K562 (cell line): Measurements from ENCODE around the gene ALDH5A1. TPM values are rescaled to one million over a fixed set of nuclear protein-coding genes. Genes with fewer than 3 reads are reported as not detected.

Experiments used
- ATAC-seq: fragments of 200-7000 bp; cut with Tn5 transposase; 3 replicates; pipeline ENCODE4 v1.9.1; 2020; ENCODE audit warnings: moderate library complexity
- BruUV-seq: library from RNA; stranded (reverse); fragments of 400-500 nt; replicated peaks from 2 replicates; lab custom pipeline; 2021; lab: Mats Ljungman, UMichigan
- CTCF ChIA-PET: fragments of 300-600 bp; formaldehyde crosslinking; extraction: SDS; loops from one replicate; lab custom pipeline; 2021; ENCODE audit warnings: low intra/inter-chr PET ratio; lab: Yijun Ruan, JAX
- POLR2A ChIA-PET: fragments of 300-600, 350-650 bp; sonication (Branson Sonifier 250); formaldehyde crosslinking; extraction: SDS; loops from one replicate; lab custom pipeline; 2021; ENCODE audit warnings: antibody characterized with exemption, inconsistent platforms; lab: Yijun Ruan, JAX
- DNase-seq, 4 experiments: peaks; one replicate each; pipeline versions ENCODE4 v3.0.0 to v3.0.0-alpha.2; 2011 to 2018; ENCODE audit warnings: low spot score in 3 of 4, mixed read lengths in 3 of 4; ENCODE audit errors: extremely low read depth in 1 of 4
- FAIRE-seq: peaks from 2 replicates; lab custom pipeline; 2011; peaks lifted over from hg19 to GRCh38; lab: Jason Lieb, UNC
- H2AFZ ChIP-seq: 2 replicates; pipeline ENCODE4 v1.6.0; 2011; ENCODE audit warnings: low read depth, low read length, control low read depth, inconsistent platforms
- H3K27ac ChIP-seq: fragments of 200-600 bp; 3 replicates; pipeline ENCODE4 v1.8.0; 2011; ENCODE audit warnings: low read depth, mild to moderate bottlenecking, control low read depth, inconsistent platforms, low read length, moderate library complexity, mixed read lengths; ENCODE audit errors: extremely low read depth
- H3K27me3 ChIP-seq, 2 experiments: fragments of 300-600 bp in 1 of 2; 2 replicates in 1 of 2; 3 replicates in 1 of 2; pipeline versions ENCODE4 v1.6.0 to v1.8.0; 2011; ENCODE audit warnings: inconsistent platforms in 2 of 2, low read length in 2 of 2, mild to moderate bottlenecking in 1 of 2, mixed read lengths in 1 of 2, moderate library complexity in 1 of 2; ENCODE audit not compliant: control insufficient read depth in 2 of 2, insufficient read depth in 2 of 2
- H3K36me3 ChIP-seq: fragments of 300-600 bp; 3 replicates; pipeline ENCODE4 v1.8.0; 2011; ENCODE audit warnings: mild to moderate bottlenecking, low read length, inconsistent platforms; ENCODE audit not compliant: control insufficient read depth, insufficient read depth
- H3K4me1 ChIP-seq, 2 experiments: fragments of 200-600 bp in 1 of 2; replicated peaks in 1 of 2; 2 replicates in 1 of 2; 3 replicates in 1 of 2; pipeline versions ENCODE4 v1.5.1 to v1.8.0; 2011; ENCODE audit warnings: inconsistent platforms in 2 of 2, low read length in 2 of 2, mild to moderate bottlenecking in 1 of 2, mixed read lengths in 1 of 2, moderate library complexity in 1 of 2; ENCODE audit not compliant: control insufficient read depth in 2 of 2, insufficient read depth in 2 of 2
- H3K4me2 ChIP-seq: 2 replicates; pipeline ENCODE4 v1.6.1; 2011; ENCODE audit warnings: low read length, control low read depth, inconsistent platforms, mixed read lengths; ENCODE audit not compliant: insufficient read depth
- H3K4me3 ChIP-seq: fragments of 200-600 bp; sonication (generic), shearing (Covaris generic); 2 replicates; pipeline ENCODE4 v1.5.1; 2016; ENCODE audit warnings: control low read depth, inconsistent platforms
- H3K79me2 ChIP-seq: fragments of 200-600 bp; 3 replicates; pipeline ENCODE4 v1.8.0; 2011; ENCODE audit warnings: low read length, inconsistent platforms; ENCODE audit not compliant: control insufficient read depth, insufficient read depth
- H3K9ac ChIP-seq, 2 experiments: 2 replicates each; pipeline versions ENCODE4 v1.6.0 to v1.6.1; 2011; ENCODE audit warnings: low read depth in 2 of 2, low read length in 2 of 2, control low read depth in 1 of 2, inconsistent platforms in 1 of 2, mild to moderate bottlenecking in 1 of 2, mixed read lengths in 1 of 2; ENCODE audit not compliant: insufficient read depth in 1 of 2
- H3K9me1 ChIP-seq: one replicate; pipeline ENCODE4 v1.6.0; 2011; ENCODE audit warnings: inconsistent platforms, mild to moderate bottlenecking, low read length, moderate library complexity; ENCODE audit not compliant: control insufficient read depth, insufficient read depth
- H3K9me3 ChIP-seq: replicated peaks from 2 replicates; pipeline ENCODE4 v1.5.1; 2011; ENCODE audit warnings: low read depth, low read length, inconsistent platforms; ENCODE audit not compliant: control insufficient read depth, insufficient read depth
- H4K20me1 ChIP-seq: replicated peaks from 2 replicates; pipeline ENCODE4 v1.6.1; 2011; ENCODE audit warnings: low read length, inconsistent platforms, mixed read lengths; ENCODE audit not compliant: control insufficient read depth, insufficient read depth
- MEIS2 ChIP-seq: fragments of 450-650 bp; IDR thresholded peaks from 2 replicates; pipeline ENCODE4 v1.6.1; 2014; ENCODE audit warnings: mild to moderate bottlenecking; ENCODE audit not compliant: partially characterized antibody
- NFIX ChIP-seq: fragments of 250-450 bp; sonication (Bioruptor Pico); IDR thresholded peaks from 2 replicates; pipeline ENCODE4 v1.4.0; 2020; ENCODE audit warnings: low read depth, mild to moderate bottlenecking, moderate library complexity
- WGBS: fragments of 100-300 bp; shearing (Covaris generic); methylation state at CpG from one replicate; pipeline ENCODE4 v1.1.6; 2016; ENCODE audit warnings: low coverage, mixed read lengths; ENCODE audit not compliant: insufficient coverage; ENCODE audit errors: missing lambda C conversion rate; 5-methylcytosine and 5-hydroxymethylcytosine counted together
- in situ Hi-C: fragments of 300-500 bp; cut with MboI; formaldehyde crosslinking; loops from 4 replicates; pipeline ENCODE4 v1.15.0; 2018; ENCODE audit warnings: inconsistent platforms, mixed read lengths
- intact Hi-C: fragments of 100-400 bp; cut with micrococcal nuclease; formaldehyde crosslinking; loops from 2 replicates; pipeline ENCODE4 v1.14.2; 2022
- polyA plus RNA-seq, 8 experiments: library from polyadenylated mRNA; depleted of rRNA in 4 of 8; stranded (reverse) in 5 of 8; unstranded in 3 of 8; fragments of >200 nt; fragmentation: Nextera tagmentation in 2 of 8; fragmentation: Illumina TruSeq in 1 of 8; extraction: Ambion mirVana in 2 of 8; extraction: Trizol in 1 of 8; gene quantifications; 2 replicates each; pipeline versions ENCODE4 v1.2.1 to v1.2.3, GENCODE V29; 2011 to 2014; ENCODE audit warnings: inconsistent platforms in 1 of 8, missing spikeins in 1 of 8
- total RNA-seq, 7 experiments: library from RNA; depleted of rRNA in 6 of 7; stranded (reverse); fragments of >200 nt in 6 of 7; fragmentation: Illumina TruSeq in 2 of 7; extraction: Trizol in 2 of 7; gene quantifications; 2 replicates each; pipeline versions ENCODE4 v1.2.1 to v1.2.3, GENCODE V29; 2011 to 2021; ENCODE audit warnings: low replicate concordance in 1 of 7

ALDH5A1 gene
- total and polyA plus RNA-seq, 9 of the 15 experiments (the other 6 are each of a cell fraction or from before 2014, with no cell fraction given), result 2.2 to 19.7 (median 9.5) TPM

GRCh38 chr6:24584382-24584720, 89.6 kb downstream of the ALDH5A1 start:
- Histone ChIP-seq H3K4me3 (no peak overlapping the region), H2AFZ (no peak overlapping the region), H3K9me3 (no peaks in the 10 kb centered on the region), H3K9ac (no peak overlapping the region), H3K36me3 (no peaks in the 10 kb centered on the region), H3K27ac (no peak overlapping the region), H3K27me3 (peaks cover 3 to 19% of the 10 kb centered on the region in 2 experiments; a peak in 4 of 5 replicates), H3K4me1 (no peaks in the 10 kb centered on the region; a peak in 1 of 5 replicates), H4K20me1 (no peaks in the 10 kb centered on the region), H3K4me2 (no peak overlapping the region), H3K9me1 (no peaks in the 10 kb centered on the region), H3K79me2 (no peaks in the 10 kb centered on the region)
- ChIA-PET CTCF (interaction anchor here (2.0 to 5.7 kb wide), 3 partner anchors 110 to 486 kb away, joined by 7 to 67 read pairs (median 21); no protein-coding TSS in a partner anchor), POLR2A (interaction anchor here (0.8 to 1.1 kb wide), 5 partner anchors 15 to 202 kb away, joined by 3 read pairs; no protein-coding TSS in a partner anchor)
- 23% methylated on average over 2 of the region's 2 CpGs for WGBS
- no peak for TF ChIP-seq NFIX
- no peak for TF ChIP-seq MEIS2
- ATAC-seq, result no peak
- intact Hi-C loops (loop anchor here (5.0 to 10.0 kb wide), 4 partner anchors 152 to 1018 kb away; no protein-coding TSS in a partner anchor), in situ Hi-C loops (loop anchor here (5.0 kb wide), 1 partner anchor 113 kb away; no protein-coding TSS in a partner anchor)
- no TSS peak for BruUV-seq
- DNase-seq, result no peak
- FAIRE-seq, result no peak

Other genes starting within 250 kb of the ALDH5A1 start
- gene DCDC2, start 136.9 kb upstream of the ALDH5A1 start, total RNA-seq (2014; rRNA removed), result not detected in 2 replicates
- gene DCDC2, start 136.9 kb upstream of the ALDH5A1 start, total RNA-seq (2014; rRNA removed; fragmentation: Illumina TruSeq; extraction: Trizol), result not detected in 2 replicates
- not detected in 2 replicates for gene DCDC2, start 136.9 kb upstream of the ALDH5A1 start, total RNA-seq (2015; rRNA removed; fragmentation: Illumina TruSeq; extraction: Trizol)
- 0.04 TPM in 1 of 2 replicates, not detected in the other for gene DCDC2, start 136.9 kb upstream of the ALDH5A1 start, total RNA-seq (2021)
- gene DCDC2, start 136.9 kb upstream of the ALDH5A1 start, polyA plus RNA-seq (2011; rRNA removed), result not detected in 2 replicates
- not detected in 2 replicates for gene DCDC2, start 136.9 kb upstream of the ALDH5A1 start, polyA plus RNA-seq (2014; fragmentation: Illumina TruSeq; extraction: Trizol)
- not detected for gene DCDC2, start 136.9 kb upstream of the ALDH5A1 start, polyA plus RNA-seq (2014; fragmentation: Nextera tagmentation; extraction: Ambion mirVana)
- not detected in 2 replicates for gene DCDC2, start 136.9 kb upstream of the ALDH5A1 start, polyA plus RNA-seq (2014; rRNA removed)
- 34.4 and 34.8 TPM in 2 replicates for gene MRS2, start 92.0 kb upstream of the ALDH5A1 start, total RNA-seq (2014; rRNA removed)
- gene MRS2, start 92.0 kb upstream of the ALDH5A1 start, total RNA-seq (2014; rRNA removed; fragmentation: Illumina TruSeq; extraction: Trizol), result 54.7 and 57.8 TPM in 2 replicates
- gene MRS2, start 92.0 kb upstream of the ALDH5A1 start, total RNA-seq (2015; rRNA removed; fragmentation: Illumina TruSeq; extraction: Trizol), result 45.8 and 48.1 TPM in 2 replicates
- gene MRS2, start 92.0 kb upstream of the ALDH5A1 start, total RNA-seq (2021), result 55.0 and 57.5 TPM in 2 replicates
- 44.8 and 57.9 TPM in 2 replicates for gene MRS2, start 92.0 kb upstream of the ALDH5A1 start, polyA plus RNA-seq (2011; rRNA removed)
- gene MRS2, start 92.0 kb upstream of the ALDH5A1 start, polyA plus RNA-seq (2014; fragmentation: Illumina TruSeq; extraction: Trizol), result 43.0 and 47.0 TPM in 2 replicates
- 10 to 100 TPM; 14.6 to 23.6 TPM for gene MRS2, start 92.0 kb upstream of the ALDH5A1 start, polyA plus RNA-seq (2014; fragmentation: Nextera tagmentation; extraction: Ambion mirVana)
- 49.0 and 50.0 TPM in 2 replicates for gene MRS2, start 92.0 kb upstream of the ALDH5A1 start, polyA plus RNA-seq (2014; rRNA removed)
- gene GPLD1, start 5.4 kb upstream of the ALDH5A1 start, total RNA-seq (2014; rRNA removed), result 1.0 and 1.5 TPM in 2 replicates
- gene GPLD1, start 5.4 kb upstream of the ALDH5A1 start, total RNA-seq (2014; rRNA removed; fragmentation: Illumina TruSeq; extraction: Trizol), result 0.76 and 0.89 TPM in 2 replicates
- gene GPLD1, start 5.4 kb upstream of the ALDH5A1 start, total RNA-seq (2015; rRNA removed; fragmentation: Illumina TruSeq; extraction: Trizol), result 1.0 and 1.3 TPM in 2 replicates
- gene GPLD1, start 5.4 kb upstream of the ALDH5A1 start, total RNA-seq (2021), result 0.96 and 1.2 TPM in 2 replicates
- gene GPLD1, start 5.4 kb upstream of the ALDH5A1 start, polyA plus RNA-seq (2011; rRNA removed), result 0.30 and 0.86 TPM in 2 replicates
- 0.46 and 0.82 TPM in 2 replicates for gene GPLD1, start 5.4 kb upstream of the ALDH5A1 start, polyA plus RNA-seq (2014; fragmentation: Illumina TruSeq; extraction: Trizol)
- under 1 TPM; 0.11 to 0.13 TPM for gene GPLD1, start 5.4 kb upstream of the ALDH5A1 start, polyA plus RNA-seq (2014; fragmentation: Nextera tagmentation; extraction: Ambion mirVana)
- gene GPLD1, start 5.4 kb upstream of the ALDH5A1 start, polyA plus RNA-seq (2014; rRNA removed), result 0.26 and 0.57 TPM in 2 replicates
- not detected in 2 replicates for gene KIAA0319, start 151.2 kb downstream of the ALDH5A1 start, total RNA-seq (2014; rRNA removed)
- gene KIAA0319, start 151.2 kb downstream of the ALDH5A1 start, total RNA-seq (2014; rRNA removed; fragmentation: Illumina TruSeq; extraction: Trizol), result not detected in 2 replicates
- not detected in 2 replicates for gene KIAA0319, start 151.2 kb downstream of the ALDH5A1 start, total RNA-seq (2015; rRNA removed; fragmentation: Illumina TruSeq; extraction: Trizol)
- gene KIAA0319, start 151.2 kb downstream of the ALDH5A1 start, total RNA-seq (2021), result not detected in 2 replicates
- gene KIAA0319, start 151.2 kb downstream of the ALDH5A1 start, polyA plus RNA-seq (2011; rRNA removed), result not detected in 2 replicates
- 0.01 TPM in 1 of 2 replicates, not detected in the other for gene KIAA0319, start 151.2 kb downstream of the ALDH5A1 start, polyA plus RNA-seq (2014; fragmentation: Illumina TruSeq; extraction: Trizol)
- gene KIAA0319, start 151.2 kb downstream of the ALDH5A1 start, polyA plus RNA-seq (2014; fragmentation: Nextera tagmentation; extraction: Ambion mirVana), result not detected
- gene KIAA0319, start 151.2 kb downstream of the ALDH5A1 start, polyA plus RNA-seq (2014; rRNA removed), result 0.03 TPM in 1 of 2 replicates, not detected in the other
- 29.0 and 46.5 TPM in 2 replicates for gene TDP2, start 171.9 kb downstream of the ALDH5A1 start, total RNA-seq (2014; rRNA removed)
- 31.8 and 32.9 TPM in 2 replicates for gene TDP2, start 171.9 kb downstream of the ALDH5A1 start, total RNA-seq (2014; rRNA removed; fragmentation: Illumina TruSeq; extraction: Trizol)
- gene TDP2, start 171.9 kb downstream of the ALDH5A1 start, total RNA-seq (2015; rRNA removed; fragmentation: Illumina TruSeq; extraction: Trizol), result 27.3 and 28.6 TPM in 2 replicates
- gene TDP2, start 171.9 kb downstream of the ALDH5A1 start, total RNA-seq (2021), result 37.9 and 38.2 TPM in 2 replicates
- gene TDP2, start 171.9 kb downstream of the ALDH5A1 start, polyA plus RNA-seq (2011; rRNA removed), result 41.3 and 60.1 TPM in 2 replicates
- 53.6 and 56.8 TPM in 2 replicates for gene TDP2, start 171.9 kb downstream of the ALDH5A1 start, polyA plus RNA-seq (2014; fragmentation: Illumina TruSeq; extraction: Trizol)
- 10 to 100 TPM; 27.7 to 28.7 TPM for gene TDP2, start 171.9 kb downstream of the ALDH5A1 start, polyA plus RNA-seq (2014; fragmentation: Nextera tagmentation; extraction: Ambion mirVana)
- gene TDP2, start 171.9 kb downstream of the ALDH5A1 start, polyA plus RNA-seq (2014; rRNA removed), result 53.0 and 56.5 TPM in 2 replicates
- 14.1 and 20.9 TPM in 2 replicates for gene ACOT13, start 172.1 kb downstream of the ALDH5A1 start, total RNA-seq (2014; rRNA removed)
- 65.7 and 75.7 TPM in 2 replicates for gene ACOT13, start 172.1 kb downstream of the ALDH5A1 start, total RNA-seq (2014; rRNA removed; fragmentation: Illumina TruSeq; extraction: Trizol)
- gene ACOT13, start 172.1 kb downstream of the ALDH5A1 start, total RNA-seq (2015; rRNA removed; fragmentation: Illumina TruSeq; extraction: Trizol), result 46.3 and 49.2 TPM in 2 replicates
- 57.9 and 58.1 TPM in 2 replicates for gene ACOT13, start 172.1 kb downstream of the ALDH5A1 start, total RNA-seq (2021)
- gene ACOT13, start 172.1 kb downstream of the ALDH5A1 start, polyA plus RNA-seq (2011; rRNA removed), result 99.7 and 129 TPM in 2 replicates
- 72.2 and 82.8 TPM in 2 replicates for gene ACOT13, start 172.1 kb downstream of the ALDH5A1 start, polyA plus RNA-seq (2014; fragmentation: Illumina TruSeq; extraction: Trizol)
- gene ACOT13, start 172.1 kb downstream of the ALDH5A1 start, polyA plus RNA-seq (2014; fragmentation: Nextera tagmentation; extraction: Ambion mirVana), result 100 to 1,000 TPM; 106 to 127 TPM
- 37.6 and 40.4 TPM in 2 replicates for gene ACOT13, start 172.1 kb downstream of the ALDH5A1 start, polyA plus RNA-seq (2014; rRNA removed)
- 48.5 and 52.9 TPM in 2 replicates for gene C6orf62, start 224.2 kb downstream of the ALDH5A1 start, total RNA-seq (2014; rRNA removed)
- gene C6orf62, start 224.2 kb downstream of the ALDH5A1 start, total RNA-seq (2014; rRNA removed; fragmentation: Illumina TruSeq; extraction: Trizol), result 110 and 124 TPM in 2 replicates
- 111 and 113 TPM in 2 replicates for gene C6orf62, start 224.2 kb downstream of the ALDH5A1 start, total RNA-seq (2015; rRNA removed; fragmentation: Illumina TruSeq; extraction: Trizol)
- gene C6orf62, start 224.2 kb downstream of the ALDH5A1 start, total RNA-seq (2021), result 113 and 117 TPM in 2 replicates
- gene C6orf62, start 224.2 kb downstream of the ALDH5A1 start, polyA plus RNA-seq (2011; rRNA removed), result 76.7 and 105 TPM in 2 replicates
- gene C6orf62, start 224.2 kb downstream of the ALDH5A1 start, polyA plus RNA-seq (2014; fragmentation: Illumina TruSeq; extraction: Trizol), result 86.2 and 111 TPM in 2 replicates
- gene C6orf62, start 224.2 kb downstream of the ALDH5A1 start, polyA plus RNA-seq (2014; fragmentation: Nextera tagmentation; extraction: Ambion mirVana), result 100 to 1,000 TPM; 355 to 579 TPM
- gene C6orf62, start 224.2 kb downstream of the ALDH5A1 start, polyA plus RNA-seq (2014; rRNA removed), result 56.8 and 65.6 TPM in 2 replicates